Left colon (tissue), 2 donors: Measurements from ENCODE around the gene COL5A1. TPM values are rescaled to one million over a fixed set of nuclear protein-coding genes. Genes with fewer than 3 reads are reported as not detected.
"Not testable (repeated sequence)": the region's sequence is repeated elsewhere in the genome, so short reads cannot be mapped to it uniquely, and the experiment has no call there.

Source experiments
- ATAC-seq: fragments of 200-7000 bp; cut with Tn5 transposase; one replicate; pipeline ENCODE4 v1.9.1; 2020; ENCODE audit warnings: mild to moderate bottlenecking, moderate library complexity
- DNase-seq, 2 donors: peaks; one replicate each; pipeline ENCODE4 v3.0.0-alpha.2; 2020
- intact Hi-C, 2 donors: fragments of 100-400 bp; cut with DNase I in 1 of 2; cut with micrococcal nuclease in 1 of 2; formaldehyde crosslinking; loops; one replicate each; pipeline versions ENCODE4 v1.11.2 to v1.14.0; 2022; cut with DNase I, micrococcal nuclease
- total RNA-seq, 2 donors: library from RNA; stranded (reverse); fragmentation: NEBNext Ultra II Directional; extraction: Animal tissue kit (Norgen Biotek cat#: 25700); gene quantifications; one replicate each; pipeline ENCODE4 v1.2.1, GENCODE V29; 2021
- donor health status: DM: no; HTN: no; CAD: no.
- donor health status: DM: yes; HTN: yes; CAD: no.

Gene COL5A1
- total RNA-seq, 2 donors from 2014 or later = 5.3 to 17.8 TPM

DNA sequence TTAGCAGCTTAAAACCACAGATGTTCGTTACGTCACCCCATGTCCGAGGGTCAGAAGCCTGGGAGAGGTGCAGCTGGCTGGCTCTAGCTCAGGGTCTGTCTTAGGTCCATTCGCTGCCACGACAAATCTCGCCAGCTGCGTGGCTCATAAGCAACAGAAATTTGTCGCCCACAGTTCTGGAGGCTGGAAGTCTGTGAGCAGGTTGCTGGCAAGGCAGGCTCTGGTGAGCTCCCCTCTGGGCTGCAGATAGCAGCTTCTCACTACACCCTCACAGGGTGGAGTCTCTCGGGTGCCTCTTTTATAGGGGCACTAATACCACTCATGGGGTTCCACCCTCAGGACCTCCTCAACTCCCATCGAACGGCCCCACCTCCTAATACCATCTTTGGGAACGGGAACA, 198.9 kb downstream of the COL5A1 start:
- DNase-seq (no peak), ATAC-seq (no peak)

DNA sequence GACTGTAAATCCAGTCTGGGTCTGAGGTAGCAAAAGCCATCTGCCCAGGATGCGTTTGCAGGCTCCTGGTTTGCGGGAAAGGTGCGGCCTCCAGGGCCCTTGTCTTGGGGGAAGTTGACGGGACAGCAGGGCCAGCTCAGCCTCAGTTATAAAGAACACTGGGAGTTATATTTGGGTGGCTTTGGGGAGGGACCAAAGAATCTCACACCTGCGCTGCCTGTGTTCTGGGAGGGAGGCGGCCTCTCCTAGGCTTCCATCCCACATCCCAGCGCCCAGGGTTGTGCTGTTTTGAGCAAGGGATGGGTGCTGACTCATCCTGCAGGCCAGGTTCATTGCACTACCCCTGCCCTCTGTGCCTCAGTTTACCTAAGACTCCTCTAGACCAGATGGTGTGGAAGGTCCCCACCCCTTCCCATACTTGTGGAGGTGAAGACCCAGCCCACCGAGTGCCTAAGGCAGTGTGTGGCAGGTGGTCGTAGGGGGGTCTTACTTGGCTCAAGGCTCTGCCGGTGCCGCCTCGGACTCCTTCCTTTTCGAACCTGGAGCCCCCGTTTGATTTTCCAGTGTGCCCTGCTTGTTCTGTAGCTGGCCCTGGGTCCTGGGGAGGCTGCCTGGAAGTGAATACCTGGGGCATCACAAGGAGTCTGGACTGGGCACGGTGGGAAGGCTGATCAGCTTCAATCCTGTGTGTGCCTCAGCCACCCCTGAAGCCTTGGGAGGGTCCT, 199.7 kb downstream of the COL5A1 start:
- ATAC-seq (no peak), DNase-seq (no peak)
- intact Hi-C loops = no loop called here

More for the DNA sequence above, 198.9 kb downstream of the COL5A1 start:
- intact Hi-C loops = no loop called here

DNA sequence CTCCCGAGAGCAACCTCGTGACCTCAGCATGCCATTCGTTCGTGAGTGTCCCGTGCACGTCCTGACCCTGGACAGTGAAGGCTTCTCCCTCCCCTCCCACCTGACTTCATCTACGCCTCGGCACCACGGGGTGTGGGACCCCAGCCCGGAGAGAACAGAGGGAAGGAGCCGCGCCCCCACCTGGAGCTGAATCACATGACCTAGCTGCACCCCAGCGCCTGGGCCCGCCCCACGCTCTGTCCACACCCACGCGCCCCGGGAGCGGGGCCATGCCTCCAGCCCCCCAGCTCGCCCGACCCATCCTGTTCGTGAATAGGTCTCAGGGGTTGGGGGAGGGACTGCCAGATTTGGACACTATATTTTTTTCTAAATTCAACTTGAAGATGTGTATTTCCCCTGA, 200.7 kb downstream of the COL5A1 start:
- DNase-seq (no peak), ATAC-seq (no peak)
- intact Hi-C loops = no loop called here

DNA sequence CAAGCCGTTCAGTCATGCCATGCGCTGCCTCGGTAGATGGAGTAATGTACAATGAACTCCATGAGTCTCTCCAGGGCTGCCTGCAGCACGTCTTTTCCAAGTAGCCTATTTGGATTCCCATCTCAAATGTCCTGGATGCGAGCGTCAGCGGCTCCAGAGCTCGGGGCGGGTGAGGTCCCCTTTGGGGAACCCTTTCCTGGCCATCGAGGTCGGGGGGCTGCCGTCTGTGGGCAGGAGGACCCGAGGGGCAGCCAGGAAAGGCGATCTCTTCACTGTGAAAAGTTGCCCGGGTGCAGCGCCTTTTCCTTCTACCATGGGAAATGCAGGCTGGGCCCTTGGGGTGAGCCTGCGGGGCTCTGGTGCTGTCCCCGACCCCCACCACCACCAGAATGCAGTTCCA, 202.1 kb downstream of the COL5A1 start:
- no peak for ATAC-seq
- DNase-seq = no peak
- intact Hi-C loops = no loop called here

DNA sequence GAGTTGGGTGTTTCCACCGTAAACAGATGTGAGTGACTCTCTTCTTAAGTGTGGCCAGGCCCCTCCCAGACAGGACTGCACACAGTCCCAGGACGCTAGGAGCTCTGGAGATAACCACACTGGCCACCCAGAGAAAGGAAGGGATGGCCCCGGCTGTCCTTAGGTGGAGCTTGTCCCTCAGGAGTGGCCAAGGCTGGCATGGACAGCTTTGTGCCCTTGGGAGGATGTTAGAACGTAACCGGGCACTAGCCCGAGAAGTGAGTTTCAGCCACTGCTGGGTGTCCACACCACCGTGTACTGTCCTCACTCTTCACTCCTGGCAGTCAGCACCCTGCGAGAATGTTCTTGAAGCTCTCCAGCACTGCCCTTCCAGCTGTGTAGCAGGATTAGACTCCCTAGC, 203.2 kb downstream of the COL5A1 start:
- ATAC-seq (no peak), DNase-seq (no peak)
- intact Hi-C loops = no loop called here

DNA sequence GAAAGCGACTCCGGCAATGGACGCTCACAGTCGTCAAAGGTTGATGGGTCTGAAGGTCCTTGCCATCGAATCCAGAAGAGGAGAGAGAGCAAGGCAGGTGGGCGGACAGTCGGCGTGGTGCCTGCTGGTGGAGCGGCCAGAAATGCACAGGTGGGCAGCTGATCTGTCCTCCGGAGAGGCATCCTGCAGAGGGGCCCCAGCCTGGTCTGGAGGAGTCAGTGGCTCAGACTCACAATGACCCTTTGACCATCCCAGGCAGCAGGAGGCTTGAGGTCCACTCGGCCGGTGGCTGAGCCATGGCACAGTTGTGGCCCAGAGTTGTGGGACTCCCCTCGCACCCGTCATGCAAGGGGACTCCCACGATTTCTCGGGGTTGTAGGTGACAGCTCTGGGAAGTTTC, 204.6 kb downstream of the COL5A1 start:
- intact Hi-C loops = no loop called here
- ATAC-seq (no peak), DNase-seq (no peak)

DNA sequence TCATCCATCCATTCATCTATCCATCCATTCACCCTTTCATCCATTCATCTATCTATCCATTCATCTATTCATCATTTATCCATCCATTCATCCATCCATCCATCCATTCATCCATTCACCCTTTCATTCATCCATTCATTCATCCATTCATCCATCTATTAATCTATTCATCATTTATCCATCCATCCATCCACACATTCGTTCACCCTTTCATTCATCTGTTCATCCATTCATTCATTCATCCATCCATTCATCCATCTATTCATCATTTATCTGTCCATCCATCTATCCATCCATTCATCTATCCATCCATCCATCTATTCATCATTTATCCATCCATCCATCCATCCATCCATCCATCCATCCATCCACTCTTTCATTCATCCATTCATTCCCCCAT, 205.1 kb downstream of the COL5A1 start:
- ATAC-seq (no peak), DNase-seq (no peak)
- intact Hi-C loops = no loop called here

DNA sequence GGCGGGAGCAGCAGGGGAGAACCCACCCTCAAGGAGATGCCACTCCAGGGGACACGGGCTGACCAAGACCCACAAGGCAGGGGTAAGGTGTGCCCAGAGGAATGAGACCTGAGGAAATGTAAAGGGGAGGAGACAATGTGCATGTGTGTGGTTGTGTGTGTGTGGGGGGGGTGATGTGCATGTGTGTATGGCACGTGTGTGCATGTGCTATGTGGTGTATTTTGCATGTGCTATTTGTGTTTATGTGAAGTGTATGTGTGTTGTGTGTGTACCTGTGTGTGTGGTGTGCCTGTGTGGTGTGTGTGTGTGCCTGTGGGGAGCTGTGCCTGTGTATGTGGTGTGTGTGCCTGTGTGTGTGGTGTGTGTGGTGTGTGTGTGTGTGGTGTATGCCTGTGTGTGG, 205.5 kb downstream of the COL5A1 start:
- no peak for DNase-seq
- ATAC-seq = no peak
- intact Hi-C loops = no loop called here

DNA sequence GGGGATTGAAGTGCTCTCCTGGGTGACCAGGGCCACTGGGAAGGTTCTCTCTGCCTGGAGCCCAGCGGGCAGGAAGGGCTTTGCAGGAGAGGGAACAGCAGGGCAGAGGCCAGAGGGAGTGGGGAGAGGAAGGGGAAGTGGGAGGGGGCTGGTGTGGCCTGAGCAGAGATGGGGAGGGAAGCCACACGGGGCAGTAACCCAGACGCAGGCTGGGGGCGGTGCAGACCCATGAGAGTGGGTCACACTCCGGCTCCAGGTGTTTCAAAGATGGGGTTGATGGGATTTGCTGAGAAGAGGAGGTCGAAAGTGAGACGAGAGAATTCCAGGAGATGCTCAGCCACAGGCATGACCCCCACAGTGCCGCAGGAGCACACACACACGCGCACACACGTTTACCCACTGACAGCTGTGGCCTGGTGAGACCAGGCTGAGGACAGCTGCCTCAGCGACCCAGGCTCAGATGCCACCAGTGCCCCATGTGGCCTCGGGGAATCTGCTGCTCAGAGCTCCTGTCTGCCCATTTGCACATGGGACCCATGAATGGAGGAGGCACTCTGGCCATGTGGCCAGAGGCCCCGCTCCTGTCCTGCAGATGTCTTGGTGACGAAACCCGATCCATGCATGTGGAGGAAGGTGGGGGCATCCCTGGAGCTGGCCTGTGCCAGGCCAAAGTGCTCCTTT, 206.3 kb downstream of the COL5A1 start:
- ATAC-seq = no peak
- intact Hi-C loops = no loop called here

DNA sequence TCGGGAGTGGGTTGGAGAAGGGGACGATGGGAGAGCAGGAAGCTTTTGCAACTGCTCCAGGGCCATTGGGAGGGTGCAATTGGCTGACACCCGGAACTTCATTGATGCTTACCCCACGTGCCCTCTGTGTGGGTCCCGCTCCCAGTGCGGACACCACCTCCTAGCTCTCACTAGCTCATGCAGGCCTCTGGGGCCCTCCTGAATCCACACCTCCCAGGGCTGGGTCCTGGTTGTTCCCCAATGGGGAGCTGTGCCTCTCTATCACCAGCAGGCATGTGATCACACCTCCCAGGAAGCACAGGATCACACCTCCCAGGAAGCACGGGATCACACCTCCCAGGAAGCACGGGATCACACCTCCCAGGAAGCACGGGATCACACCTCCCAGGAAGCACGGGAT, 206.9 kb downstream of the COL5A1 start:
- DNase-seq (no peak), ATAC-seq (no peak)
- intact Hi-C loops = no loop called here

More for the DNA sequence above, 206.3 kb downstream of the COL5A1 start:
- DNase-seq = no peak

DNA sequence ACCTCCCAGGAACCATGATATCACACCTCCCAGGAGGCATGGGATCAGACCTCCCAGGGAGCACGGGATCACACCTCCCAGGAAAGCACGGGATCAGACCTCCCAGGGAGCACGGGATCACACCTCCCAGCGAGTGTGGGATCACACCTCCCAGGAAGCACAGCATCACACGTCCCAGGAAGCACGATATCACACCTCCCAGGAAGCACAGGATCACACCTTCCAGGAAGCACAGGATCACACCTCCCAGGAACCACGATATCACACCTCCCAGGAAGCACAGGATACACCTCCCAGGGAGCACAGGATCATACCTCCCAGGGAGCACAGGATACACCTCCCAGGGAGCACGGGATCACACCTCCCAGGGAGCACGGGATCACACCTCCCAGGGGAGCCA, 209.0 kb downstream of the COL5A1 start:
- DNase-seq = no peak
- intact Hi-C loops = no loop called here
- no peak for ATAC-seq

DNA sequence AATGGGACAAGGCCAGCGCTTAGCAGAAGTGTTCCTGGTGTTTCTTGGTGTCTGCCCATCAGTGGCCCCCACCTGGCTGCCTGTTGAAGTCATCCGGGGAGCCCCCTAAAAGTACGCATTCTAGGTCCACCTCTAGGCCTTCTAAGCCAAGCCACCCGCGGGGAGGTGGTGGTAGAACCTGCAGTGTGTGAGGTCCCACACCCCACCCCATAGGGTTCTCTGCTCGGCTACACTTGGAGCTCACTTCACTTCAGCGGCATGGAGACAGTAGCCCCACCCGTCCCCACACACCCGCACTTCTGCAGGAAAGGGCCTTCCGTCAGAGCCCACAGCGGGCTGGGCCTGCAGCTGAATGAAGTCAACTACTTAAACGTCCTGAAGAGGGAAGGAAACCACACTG, 209.4 kb downstream of the COL5A1 start:
- intact Hi-C loops = no loop called here
- ATAC-seq = no peak
- DNase-seq = peak in 1 of 2 donors; percentile 8

DNA sequence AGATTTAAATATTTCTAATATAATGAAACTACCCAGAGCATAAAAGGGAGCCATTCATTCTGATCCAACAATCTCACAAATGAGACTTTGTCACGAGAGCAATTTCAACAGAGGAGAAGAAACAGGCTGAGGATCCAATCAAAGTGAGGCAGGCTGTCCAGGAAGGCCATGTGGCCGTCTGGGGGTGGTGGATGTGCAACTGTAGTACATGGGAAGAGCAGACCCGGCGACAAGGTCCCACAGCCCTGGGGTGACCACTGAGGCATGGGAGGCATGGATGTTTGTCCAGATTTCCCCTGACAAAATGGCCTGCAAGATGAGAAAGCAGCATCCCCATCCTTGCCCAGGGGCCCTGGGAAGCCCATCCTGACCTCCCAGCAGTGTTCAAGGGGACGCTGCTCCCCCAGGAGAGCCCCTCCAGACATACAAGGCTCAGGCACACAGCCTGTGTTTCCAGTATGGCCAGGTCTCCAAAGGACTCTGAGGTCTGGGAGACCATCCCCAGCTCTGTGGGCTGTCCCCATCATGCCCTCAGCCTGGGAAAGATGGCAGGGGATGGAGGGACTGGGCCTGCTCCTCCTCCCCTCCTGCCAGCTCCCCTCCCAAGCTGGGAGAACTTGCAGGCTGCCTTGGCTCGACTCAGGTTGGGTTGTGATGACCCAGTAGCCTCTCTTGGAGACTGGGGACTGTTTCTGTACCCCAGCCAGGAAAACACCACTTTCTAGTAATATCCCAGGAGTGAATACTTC, 211.5 kb downstream of the COL5A1 start:
- intact Hi-C loops = no loop called here
- DNase-seq = no peak
- no peak for ATAC-seq

DNA sequence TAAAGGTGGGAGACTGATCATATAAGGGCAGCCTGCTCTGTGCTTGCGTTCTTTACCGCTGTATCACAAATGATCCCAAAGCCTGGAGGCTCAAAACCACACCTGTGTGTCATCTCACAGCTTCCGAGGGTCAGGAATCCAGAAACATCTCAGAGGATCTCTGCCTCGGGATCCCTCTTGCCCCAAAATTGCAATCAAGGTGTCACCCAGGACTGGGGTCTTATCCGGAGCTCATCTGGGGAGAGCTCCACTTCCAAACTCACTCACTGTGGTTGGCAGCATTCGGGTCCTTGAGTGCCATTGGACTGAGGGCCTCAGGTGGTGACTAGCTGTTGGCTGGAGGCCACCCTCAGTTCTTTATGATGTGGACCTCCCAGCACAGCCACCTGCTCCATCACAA, 212.3 kb downstream of the COL5A1 start:
- ATAC-seq = no peak
- DNase-seq = no peak
- intact Hi-C loops = no loop called here

DNA sequence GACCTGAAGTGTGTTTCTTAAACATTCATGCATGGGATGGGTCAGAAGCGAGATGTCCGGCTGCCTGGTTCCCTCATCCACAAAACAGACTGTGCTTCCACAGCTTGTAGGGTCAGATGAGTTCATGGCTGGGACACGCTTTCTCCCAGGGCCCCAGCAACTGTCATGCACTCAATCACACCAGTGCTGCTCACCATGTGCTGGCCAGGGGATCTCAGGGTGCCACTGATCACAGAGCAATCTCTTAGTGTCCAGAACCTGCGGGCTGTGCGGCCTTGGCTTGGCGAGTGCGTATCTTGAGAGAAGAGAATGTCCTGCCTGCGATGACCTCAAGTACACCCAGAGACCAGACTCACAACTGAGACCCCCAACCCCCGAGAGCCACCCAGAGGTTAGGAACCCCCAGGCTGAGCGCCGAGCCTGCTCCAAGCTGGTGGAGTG, 213.0 kb downstream of the COL5A1 start:
- no peak for ATAC-seq
- intact Hi-C loops = no loop called here
- DNase-seq = no peak

DNA sequence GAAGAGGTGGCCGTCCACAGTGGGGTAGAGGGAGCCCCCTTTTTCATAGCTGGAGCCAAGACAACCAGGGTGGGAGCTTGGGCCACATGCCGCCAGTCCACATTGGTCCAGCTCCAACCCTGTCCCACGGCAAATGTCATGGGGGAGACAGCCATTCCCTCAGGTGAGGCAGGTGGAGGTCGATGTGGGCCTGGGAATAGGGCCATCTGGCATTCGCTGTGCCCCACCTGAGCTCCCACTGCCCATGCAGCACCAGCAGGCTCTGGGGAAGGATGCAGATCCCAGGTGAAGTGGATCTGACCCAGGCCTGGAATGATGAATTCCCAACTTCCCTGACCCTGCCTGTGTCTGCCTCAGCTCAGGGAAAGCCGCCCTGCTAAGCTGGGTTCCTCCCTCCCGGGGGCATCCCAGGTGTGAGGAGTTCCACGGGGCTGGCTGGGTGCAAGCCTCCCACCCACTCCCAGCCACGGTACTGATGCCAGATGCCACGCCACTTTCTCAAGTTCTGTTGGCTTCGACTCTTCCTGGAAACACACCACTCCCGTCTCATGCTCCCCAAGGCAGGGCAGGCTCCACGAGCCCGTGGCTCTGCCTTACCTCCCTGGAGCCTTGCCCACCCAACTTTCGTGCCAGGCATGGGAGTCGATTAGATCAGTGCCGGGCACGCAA, 213.8 kb downstream of the COL5A1 start:
- DNase-seq (no peak), ATAC-seq (no peak)
- intact Hi-C loops = no loop called here

DNA sequence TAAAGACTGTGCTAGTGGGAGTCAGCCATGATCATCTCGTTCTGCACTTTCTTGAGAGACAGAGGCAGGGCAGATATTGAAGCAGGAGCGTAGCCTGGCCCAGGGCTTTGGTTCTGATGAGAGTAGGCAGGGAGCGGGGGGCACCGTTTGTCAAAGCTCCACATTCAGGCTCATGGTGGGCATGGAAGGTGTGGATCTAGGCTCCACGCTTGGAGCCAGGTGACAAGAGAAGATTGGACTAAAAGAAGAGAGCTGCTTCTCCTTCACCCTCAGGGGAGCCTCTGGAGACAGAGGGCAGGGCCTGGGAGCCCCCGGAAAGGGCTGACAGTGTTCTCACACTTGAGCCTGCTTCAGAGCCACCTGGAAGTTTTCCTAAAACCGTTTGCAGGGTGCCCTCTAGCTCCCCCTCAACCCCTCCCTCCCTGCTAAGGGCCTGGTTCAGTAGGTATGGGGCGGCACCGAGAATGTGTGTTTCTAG, 214.3 kb downstream of the COL5A1 start:
- DNase-seq (no peak), ATAC-seq (no peak)
- intact Hi-C loops = no loop called here

DNA sequence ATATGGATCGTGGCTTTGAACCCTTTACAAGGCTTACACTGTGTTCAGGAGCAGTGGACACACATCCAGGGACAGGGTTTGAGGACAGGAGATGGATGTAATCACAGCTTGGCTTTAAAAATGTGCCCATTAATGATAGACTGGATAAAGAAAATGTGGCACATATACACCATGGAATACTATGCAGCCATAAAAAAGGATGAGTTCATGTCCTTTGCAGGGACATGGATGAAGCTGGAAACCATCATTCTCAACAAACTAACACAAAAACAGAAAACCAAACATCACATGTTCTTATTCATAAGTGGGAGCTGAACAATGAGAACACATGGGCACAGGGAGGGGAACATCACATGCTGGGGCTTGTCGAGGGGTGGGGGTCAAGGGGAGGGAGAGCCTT, 215.8 kb downstream of the COL5A1 start:
- ATAC-seq, DNase-seq, intact Hi-C loops: not testable (repeated sequence)

DNA sequence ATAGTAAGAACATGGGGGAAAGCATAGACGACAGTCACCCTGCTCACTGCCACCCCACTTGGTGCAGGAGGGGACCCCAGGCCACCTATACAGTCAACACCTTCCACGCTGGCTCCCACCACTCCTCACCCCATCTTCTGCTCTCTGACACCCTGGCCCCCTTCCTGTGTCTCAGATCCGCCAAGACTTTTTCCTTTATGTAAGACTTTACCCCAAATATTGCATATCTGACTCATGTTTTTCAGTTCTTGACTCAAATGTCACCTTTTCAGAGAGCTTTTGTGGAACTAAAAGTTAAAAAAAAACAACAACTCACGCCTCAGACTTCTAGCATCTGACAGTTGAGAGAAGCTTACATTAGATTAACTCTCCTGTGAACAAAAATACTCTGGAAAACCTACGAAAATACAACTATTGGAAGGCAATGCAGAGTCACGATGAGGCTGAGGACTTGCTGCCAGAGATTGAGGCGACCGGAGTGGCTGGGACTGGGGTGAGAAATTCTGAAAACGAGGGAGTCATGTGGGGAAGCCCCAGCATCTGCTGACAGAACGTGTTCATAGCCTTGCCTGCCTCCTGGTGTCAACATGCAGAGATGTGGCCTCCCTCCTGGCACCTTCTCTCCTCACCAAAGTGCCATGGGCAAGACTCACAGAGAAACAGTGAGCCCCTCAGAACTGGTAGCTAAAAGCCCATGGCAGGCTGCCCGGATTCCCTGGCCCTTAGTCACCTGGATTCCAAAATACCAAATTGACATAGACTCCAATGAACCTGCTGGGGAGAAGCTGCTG, 216.6 kb downstream of the COL5A1 start:
- DNase-seq (no peak), ATAC-seq (no peak)
- intact Hi-C loops = no loop called here
